ENCODE results near the gene SPATS2L. TPM values are rescaled to one million over a fixed set of nuclear protein-coding genes. Genes with fewer than 3 reads are reported as not detected.

The SPATS2L gene
- total RNA-seq, 1 donor from 2014 or later, result 92.7 TPM

GRCh38 chr2:200502196-200502595, 195.7 kb downstream of the SPATS2L start:
- TF ChIP-seq, protein P1, sequence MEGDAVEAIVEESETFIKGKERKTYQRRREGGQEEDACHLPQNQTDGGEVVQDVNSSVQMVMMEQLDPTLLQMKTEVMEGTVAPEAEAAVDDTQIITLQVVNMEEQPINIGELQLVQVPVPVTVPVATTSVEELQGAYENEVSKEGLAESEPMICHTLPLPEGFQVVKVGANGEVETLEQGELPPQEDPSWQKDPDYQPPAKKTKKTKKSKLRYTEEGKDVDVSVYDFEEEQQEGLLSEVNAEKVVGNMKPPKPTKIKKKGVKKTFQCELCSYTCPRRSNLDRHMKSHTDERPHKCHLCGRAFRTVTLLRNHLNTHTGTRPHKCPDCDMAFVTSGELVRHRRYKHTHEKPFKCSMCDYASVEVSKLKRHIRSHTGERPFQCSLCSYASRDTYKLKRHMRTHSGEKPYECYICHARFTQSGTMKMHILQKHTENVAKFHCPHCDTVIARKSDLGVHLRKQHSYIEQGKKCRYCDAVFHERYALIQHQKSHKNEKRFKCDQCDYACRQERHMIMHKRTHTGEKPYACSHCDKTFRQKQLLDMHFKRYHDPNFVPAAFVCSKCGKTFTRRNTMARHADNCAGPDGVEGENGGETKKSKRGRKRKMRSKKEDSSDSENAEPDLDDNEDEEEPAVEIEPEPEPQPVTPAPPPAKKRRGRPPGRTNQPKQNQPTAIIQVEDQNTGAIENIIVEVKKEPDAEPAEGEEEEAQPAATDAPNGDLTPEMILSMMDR (IDR thresholded peaks at IDR 0.05), result no peak
- H3K27me3 ChIP-seq, result no peaks in the 10 kb centered on the region
- H3K4me1 ChIP-seq, result no peaks in the 10 kb centered on the region
- no peak overlapping the region for H3K27ac ChIP-seq
- no peak overlapping the region for H3K4me3 ChIP-seq
- intact Hi-C loops (cut with DNase I), result no loop called here
- DNase-seq (no peak), ATAC-seq (no peak)
- peaks cover 35% of the 10 kb centered on the region for H3K36me3 ChIP-seq
- H3K9me3 ChIP-seq, result no peaks in the 10 kb centered on the region

DNA sequence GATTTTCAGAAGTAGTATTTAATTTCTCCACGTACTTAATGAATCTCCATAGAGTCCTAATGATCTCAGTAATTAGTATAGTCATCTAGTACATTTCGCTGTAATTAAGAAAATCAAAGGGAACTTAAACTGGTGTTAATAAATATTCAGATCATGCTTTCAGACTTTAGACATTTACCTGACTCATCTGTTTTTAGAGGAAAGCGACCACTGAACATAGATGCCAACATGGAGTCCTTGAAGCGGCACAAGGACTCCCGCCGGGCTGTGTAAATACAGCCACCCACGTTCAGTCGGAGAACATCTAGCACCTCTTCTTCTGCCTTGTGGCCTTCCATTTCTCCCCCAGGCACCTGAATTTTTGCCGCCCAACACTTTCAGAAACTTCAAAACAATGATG, 200.2 kb downstream of the SPATS2L start:
- ATAC-seq (no peak), DNase-seq (no peak)
- Histone ChIP-seq H3K27ac (no peak overlapping the region), H3K4me3 (no peak overlapping the region), H3K9me3 (no peaks in the 10 kb centered on the region), H3K4me1 (peaks cover 8% of the 10 kb centered on the region), H3K36me3 (peaks cover 19% of the 10 kb centered on the region), H3K27me3 (no peaks in the 10 kb centered on the region)
- intact Hi-C loops (cut with DNase I), result no loop called here
- TF ChIP-seq, protein P1 (IDR thresholded peaks at IDR 0.05), result no peak

DNA sequence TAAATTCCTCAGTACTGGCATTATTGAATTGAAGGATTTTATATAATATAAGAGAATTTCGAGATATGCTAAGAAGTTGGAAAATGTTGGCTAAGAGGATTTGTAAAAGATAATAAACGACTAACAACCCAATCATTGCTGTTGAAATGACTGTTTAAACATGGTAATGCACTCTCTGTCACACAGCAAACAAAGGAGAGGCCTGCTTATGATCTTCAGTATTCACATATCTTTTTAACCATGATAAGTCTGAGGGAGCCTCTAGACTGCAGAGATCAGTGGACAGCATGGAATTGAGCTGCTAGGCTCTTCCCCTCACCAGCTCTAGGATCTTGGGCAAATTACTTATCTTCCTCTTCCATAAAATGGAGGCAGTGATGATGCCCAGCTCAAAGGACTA, 200.7 kb downstream of the SPATS2L start:
- TF ChIP-seq, protein P1 (IDR thresholded peaks at IDR 0.05), result no peak
- Histone ChIP-seq H3K27ac (no peak overlapping the region), H3K4me3 (no peak overlapping the region), H3K4me1 (peaks cover 8% of the 10 kb centered on the region), H3K9me3 (no peaks in the 10 kb centered on the region), H3K36me3 (peaks cover 19% of the 10 kb centered on the region), H3K27me3 (no peaks in the 10 kb centered on the region)
- DNase-seq, result no peak
- intact Hi-C loops (cut with DNase I), result no loop called here
- ATAC-seq, result no peak

- TF ChIP-seq, protein P1 (IDR thresholded peaks at IDR 0.05), result no peak
- Histone ChIP-seq H3K36me3 (peaks cover 10% of the 10 kb centered on the region), H3K27ac (peak overlapping the region; percentile 88), H3K9me3 (no peaks in the 10 kb centered on the region), H3K4me3 (peak overlapping the region; percentile 83), H3K4me1 (peaks cover 8% of the 10 kb centered on the region), H3K27me3 (no peaks in the 10 kb centered on the region)
- ATAC-seq, result peak; percentile 2
- DNase-seq, result no peak
- intact Hi-C loops (cut with DNase I), result no loop called here
These were observed 202.7 kb downstream of the SPATS2L start for GRCh38 chr2:200509235-200509611.

GRCh38 chr2:200509612-200510433, 203.3 kb downstream of the SPATS2L start, which contains the start of gene KCTD18:
Gene KCTD18, minus strand, starts transcription at chr2:200510068. Its CDS starts 3,052 bp downstream, at chr2:200507016.
- peak within 1 kb of the TSS; percentile 88 for H3K27ac ChIP-seq
- H3K36me3 ChIP-seq, result peaks cover 4% of the 10 kb centered on the region
- TF ChIP-seq, protein P1 (IDR thresholded peaks at IDR 0.05), result peak; percentile 80
- peak; percentile 98 for DNase-seq
- intact Hi-C loops (cut with DNase I), result no loop called here
- ATAC-seq, result peak; percentile 99
- H3K4me3 ChIP-seq, result peak within 1 kb of the TSS; percentile 83
- peaks cover 8% of the 10 kb centered on the region for H3K4me1 ChIP-seq
- H3K9me3 ChIP-seq, result no peaks in the 10 kb centered on the region
- no peaks in the 10 kb centered on the region for H3K27me3 ChIP-seq
